Measurements from ENCODE around the gene THSD4. TPM values are rescaled to one million over a fixed set of nuclear protein-coding genes. Genes with fewer than 3 reads are reported as not detected.

Gene THSD4
- total and polyA plus RNA-seq, 2 of the 4 experiments (the other 2 are of a cell fraction) = 25.5 to 31.1 TPM

- Histone ChIP-seq H3K27ac (ENCODE audit: insufficient read depth, low read length) (no peak overlapping the region), H3K18ac (ENCODE audit: low read depth, low read length) (no peak overlapping the region), H4K5ac (ENCODE audit: low read depth, low read length) (no peak overlapping the region), H3K4ac (ENCODE audit: low read depth, low read length) (no peak overlapping the region), H3K79me1 (ENCODE audit: low read depth in 1 of 2, low read length in 2 of 2) (peaks cover 0 to 4% of the 10 kb centered on the region in 2 experiments; a peak in 1 of 4 replicates), H2BK5ac (ENCODE audit: low read depth, low read length, poor library complexity, severe bottlenecking) (no peak overlapping the region), H4K20me1 (ENCODE audit: insufficient read depth, low read length) (no peaks in the 10 kb centered on the region), H3K4me3 (ENCODE audit: insufficient read depth, low read depth, low read length) (no peak overlapping the region), H3K36me3 (ENCODE audit: control insufficient read depth, insufficient read depth, low read length) (no peaks in the 10 kb centered on the region), H3K56ac (ENCODE audit: extremely low read depth, insufficient read depth, low read length) (no peak overlapping the region), H3K27me3 (ENCODE audit: control insufficient read depth, insufficient read depth, low read length) (no peaks in the 10 kb centered on the region), H2BK120ac (ENCODE audit: low read depth, low read length) (no peak overlapping the region), H3K4me2 (ENCODE audit: low read depth, low read length) (no peak overlapping the region), H4K8ac (ENCODE audit: low read depth in 2 of 2, low read length in 2 of 2) (no peak overlapping the region), H4K91ac (ENCODE audit: insufficient read depth, low read depth, low read length) (no peak overlapping the region), H3K9me1 (ENCODE audit: insufficient read depth, low read length) (0 out of 2 replicates have a peak, but pooled peaks cover 3% of the 10 kb centered on the region), H2AFZ (replicated peaks; ENCODE audit: low read length, poor library complexity) (no peak overlapping the region), H3K9me3 (ENCODE audit: control insufficient read depth, insufficient read depth, low read length) (no peaks in the 10 kb centered on the region), H3K14ac (replicated peaks; ENCODE audit: low read depth, low read length) (no peak overlapping the region), H2BK15ac (ENCODE audit: low read depth, low read length) (no peak overlapping the region), H3K4me1 (ENCODE audit: control insufficient read depth, insufficient read depth, low read length) (no peaks in the 10 kb centered on the region; the same call in 1 of the 2 replicates), H3K23ac (ENCODE audit: low read depth, low read length) (no peak overlapping the region), H3K9ac (ENCODE audit: low read depth, low read length) (no peak overlapping the region), H2AK5ac (ENCODE audit: low read depth, low read length) (no peak overlapping the region), H2BK20ac (ENCODE audit: low read depth, low read length) (no peak overlapping the region), H2AK9ac (replicated peaks; ENCODE audit: low read depth, low read length, poor library complexity) (no peak overlapping the region)
- no peak for DNase-seq
- TF ChIP-seq CHD1 (IDR thresholded peaks at IDR 0.05; ENCODE audit: low read depth, low read length) (no peak), RAD21 (IDR thresholded peaks at IDR 0.05; ENCODE audit: low read length) (no peak), MXI1 (IDR thresholded peaks at IDR 0.05; ENCODE audit: borderline replicate concordance, low read depth, low read length) (no peak)
- in situ Hi-C loops (cut with MboI; ENCODE audit: low sequenced_read_pairs) = no loop called here
- ChIA-PET CTCF (no interaction called here), POLR2A (ENCODE audit: unreplicated experiment) (no interaction called here)
- ATAC-seq (ENCODE audit: low read depth) = no peak
- dilution Hi-C loops (cut with HindIII; ENCODE audit: low sequenced_read_pairs, unreplicated experiment) = no loop called here
- no TSS peak for BruUV-seq (replicated peaks)
- intact Hi-C loops (cut with micrococcal nuclease) = no loop called here
- no CpG with 5 or more reads among the region's 2 CpGs for WGBS, 2 experiments (ENCODE audit: extremely low coverage in 2 of 2, insufficient read length in 1 of 2)
These were observed 315.5 kb downstream of the THSD4 start for GRCh38 chr15:71430782-71431181.

Measured in IMR-90 (cell line).